Duodenal mucosa (tissue), 2 donors: ENCODE results near the gene SMLR1.

Experiments used
- H3K27ac ChIP-seq: one replicate; pipeline ENCODE4 v1.7.0; 2013; ENCODE audit warnings: low read depth, low read length
- H3K27me3 ChIP-seq, 2 donors: one replicate each; pipeline ENCODE4 v1.7.0; 2013; ENCODE audit warnings: low read length in 2 of 2, control low read depth in 1 of 2; ENCODE audit not compliant: insufficient read depth in 2 of 2, control insufficient read depth in 1 of 2
- H3K36me3 ChIP-seq, 2 donors: one replicate each; pipeline ENCODE4 v1.7.0; 2013; ENCODE audit warnings: low read length in 2 of 2, control low read depth in 1 of 2; ENCODE audit not compliant: insufficient read depth in 2 of 2, control insufficient read depth in 1 of 2
- H3K4me1 ChIP-seq, 2 donors: one replicate each; pipeline ENCODE4 v1.7.0; 2013; ENCODE audit warnings: low read length in 2 of 2, control low read depth in 1 of 2; ENCODE audit not compliant: insufficient read depth in 2 of 2, control insufficient read depth in 1 of 2
- H3K4me3 ChIP-seq, 2 donors: one replicate each; pipeline ENCODE4 v1.7.0; 2013; ENCODE audit warnings: low read length in 2 of 2, low read depth in 1 of 2
- H3K9ac ChIP-seq, 2 donors: one replicate each; pipeline ENCODE4 v1.7.0; 2013; ENCODE audit warnings: low read length in 2 of 2, low read depth in 1 of 2
- H3K9me3 ChIP-seq, 2 donors: one replicate each; pipeline ENCODE4 v1.7.0; 2013; ENCODE audit warnings: low read length in 2 of 2, control low read depth in 1 of 2; ENCODE audit not compliant: control insufficient read depth in 1 of 2

The SMLR1 gene

DNA sequence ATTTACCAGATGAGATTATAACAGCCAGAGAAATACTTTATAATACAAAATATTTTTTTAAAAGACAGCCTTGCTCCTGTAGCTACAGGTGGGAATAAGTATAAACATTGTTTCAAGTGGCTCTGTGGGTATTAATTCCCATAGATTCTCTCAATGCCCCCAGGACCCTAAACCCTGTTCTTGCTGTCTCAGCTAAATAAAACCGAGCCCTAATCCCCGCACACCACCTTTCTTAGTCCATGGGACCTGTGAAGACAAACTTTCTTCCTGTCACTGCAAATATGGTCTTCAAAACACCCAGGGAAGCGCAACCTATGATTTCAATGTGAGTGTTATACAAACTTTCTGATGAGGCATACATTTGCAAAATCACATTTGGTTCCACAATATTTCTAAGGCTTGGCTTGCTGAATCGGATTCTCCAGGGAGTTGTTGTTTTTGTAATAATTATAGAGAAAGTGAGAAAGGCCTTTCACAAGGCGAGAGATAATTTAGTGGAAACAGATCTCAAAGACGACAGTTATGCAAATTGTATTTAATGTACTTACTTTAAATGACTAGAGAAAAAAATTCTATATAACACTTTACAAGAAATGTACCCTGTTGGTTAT, 11.1 kb downstream of the SMLR1 start:
- Histone ChIP-seq H3K4me3 (no peak overlapping the region), H3K4me1 (peaks cover 0 to 7% of the 10 kb centered on the region in 2 donors), H3K36me3 (peaks cover 0 to 5% of the 10 kb centered on the region in 2 donors), H3K27me3 (no peaks in the 10 kb centered on the region), H3K27ac (no peak overlapping the region), H3K9me3 (no peaks in the 10 kb centered on the region), H3K9ac (no peak overlapping the region)

DNA sequence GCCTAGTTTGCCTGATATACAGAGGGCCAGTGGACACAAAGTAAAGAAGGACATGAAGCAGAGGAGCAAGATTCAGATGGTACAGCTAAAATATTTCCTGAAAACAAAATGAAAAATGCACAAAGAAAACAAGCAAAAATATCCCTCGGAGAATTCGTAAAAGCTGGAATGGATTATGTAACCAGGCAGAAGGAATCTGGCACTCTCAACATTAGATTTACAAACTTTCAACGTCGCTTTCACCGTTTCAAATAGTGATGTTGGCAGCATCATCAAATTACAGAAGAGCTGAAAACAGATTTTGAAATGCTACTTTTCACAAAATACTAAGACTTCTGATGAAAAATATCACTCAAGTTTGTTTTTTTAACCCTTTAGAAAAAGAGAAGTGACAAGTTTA, 11.7 kb downstream of the SMLR1 start:
- peaks cover 0 to 5% of the 10 kb centered on the region in 2 donors for H3K36me3 ChIP-seq
- H3K9me3 ChIP-seq = no peaks in the 10 kb centered on the region
- no peaks in the 10 kb centered on the region for H3K27me3 ChIP-seq
- H3K9ac ChIP-seq = no peak overlapping the region
- H3K4me1 ChIP-seq = peaks cover 0 to 7% of the 10 kb centered on the region in 2 donors
- no peak overlapping the region for H3K27ac ChIP-seq
- H3K4me3 ChIP-seq = no peak overlapping the region

DNA sequence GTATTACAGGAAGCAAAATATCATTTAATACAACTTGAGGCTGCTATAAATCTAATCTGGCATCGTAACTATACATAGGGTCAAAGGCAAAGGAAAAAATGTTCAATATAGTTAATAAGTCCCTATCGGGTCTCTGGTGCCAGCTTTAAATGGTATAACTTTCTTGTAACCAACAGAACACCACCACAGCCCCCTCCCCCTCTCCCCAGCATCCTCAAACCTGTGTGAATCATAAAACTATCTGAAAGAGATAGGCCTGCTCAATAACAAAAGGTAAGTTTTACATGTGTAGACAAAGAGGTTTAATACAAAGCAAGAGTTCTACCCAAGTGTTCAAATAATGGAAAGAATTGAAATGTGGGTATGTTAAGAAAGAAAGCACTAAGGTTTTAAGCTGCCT, 12.2 kb downstream of the SMLR1 start:
- H3K9me3 ChIP-seq = no peaks in the 10 kb centered on the region
- H3K27ac ChIP-seq = no peak overlapping the region
- H3K36me3 ChIP-seq = peaks cover 0 to 5% of the 10 kb centered on the region in 2 donors
- H3K27me3 ChIP-seq = no peaks in the 10 kb centered on the region
- no peak overlapping the region for H3K9ac ChIP-seq
- H3K4me1 ChIP-seq = peaks cover 0 to 7% of the 10 kb centered on the region in 2 donors
- no peak overlapping the region for H3K4me3 ChIP-seq

DNA sequence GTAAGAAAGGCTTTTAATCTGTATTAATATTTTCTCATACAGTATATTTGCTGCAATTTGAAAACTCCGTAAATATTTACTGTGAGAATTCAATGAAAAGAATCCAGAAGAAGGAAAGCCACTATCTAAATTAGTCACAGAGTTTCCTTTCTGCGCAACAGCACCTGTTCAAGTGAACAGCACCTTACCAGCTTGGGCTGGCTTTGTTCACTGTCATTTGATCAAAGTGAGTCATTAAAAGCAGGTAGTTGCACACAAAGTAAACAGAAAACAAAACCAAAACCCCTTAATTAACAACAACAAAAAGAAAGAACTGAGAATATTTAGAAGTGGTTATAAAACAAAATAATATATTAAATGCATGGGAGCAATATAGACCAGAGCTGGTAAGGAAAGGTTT, 12.8 kb downstream of the SMLR1 start:
- Histone ChIP-seq H3K4me3 (no peak overlapping the region), H3K9me3 (no peaks in the 10 kb centered on the region), H3K27me3 (no peaks in the 10 kb centered on the region), H3K4me1 (peaks cover 0 to 7% of the 10 kb centered on the region in 2 donors), H3K27ac (no peak overlapping the region), H3K36me3 (peaks cover 0 to 5% of the 10 kb centered on the region in 2 donors), H3K9ac (no peak overlapping the region)

DNA sequence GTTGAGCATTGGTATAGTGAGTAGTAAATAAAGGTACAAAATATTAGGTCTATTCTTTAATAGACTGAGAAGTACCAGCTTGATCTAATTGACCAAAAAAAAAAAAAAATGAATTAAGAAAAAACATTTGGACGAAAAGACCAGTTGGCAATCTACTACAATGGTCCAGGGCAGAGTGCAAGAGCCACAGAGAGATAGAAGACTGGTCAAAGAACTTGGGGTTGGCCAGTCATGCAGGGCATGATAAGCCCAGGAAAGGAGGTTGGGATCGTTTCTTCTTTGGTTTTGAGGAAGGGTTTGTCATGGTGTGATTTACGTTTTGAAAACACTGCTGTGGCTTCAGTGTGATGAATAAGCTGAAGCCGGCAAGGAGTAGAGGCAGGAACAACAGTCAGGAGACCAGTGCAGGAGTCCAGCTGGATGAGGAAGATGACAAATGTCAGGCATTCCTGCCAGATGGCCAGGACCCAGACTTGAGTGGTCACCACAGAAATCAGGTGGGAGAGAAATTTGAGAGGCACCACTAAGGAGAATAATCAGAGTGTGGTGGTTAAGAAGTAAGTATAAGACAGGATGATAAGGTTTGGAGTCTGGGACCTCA, 14.0 kb downstream of the SMLR1 start:
- Histone ChIP-seq H3K9me3 (no peaks in the 10 kb centered on the region), H3K27ac (no peak overlapping the region), H3K36me3 (peaks cover 0 to 5% of the 10 kb centered on the region in 2 donors), H3K4me3 (no peak overlapping the region), H3K4me1 (peaks cover 0 to 7% of the 10 kb centered on the region in 2 donors), H3K9ac (no peak overlapping the region), H3K27me3 (no peaks in the 10 kb centered on the region)

DNA sequence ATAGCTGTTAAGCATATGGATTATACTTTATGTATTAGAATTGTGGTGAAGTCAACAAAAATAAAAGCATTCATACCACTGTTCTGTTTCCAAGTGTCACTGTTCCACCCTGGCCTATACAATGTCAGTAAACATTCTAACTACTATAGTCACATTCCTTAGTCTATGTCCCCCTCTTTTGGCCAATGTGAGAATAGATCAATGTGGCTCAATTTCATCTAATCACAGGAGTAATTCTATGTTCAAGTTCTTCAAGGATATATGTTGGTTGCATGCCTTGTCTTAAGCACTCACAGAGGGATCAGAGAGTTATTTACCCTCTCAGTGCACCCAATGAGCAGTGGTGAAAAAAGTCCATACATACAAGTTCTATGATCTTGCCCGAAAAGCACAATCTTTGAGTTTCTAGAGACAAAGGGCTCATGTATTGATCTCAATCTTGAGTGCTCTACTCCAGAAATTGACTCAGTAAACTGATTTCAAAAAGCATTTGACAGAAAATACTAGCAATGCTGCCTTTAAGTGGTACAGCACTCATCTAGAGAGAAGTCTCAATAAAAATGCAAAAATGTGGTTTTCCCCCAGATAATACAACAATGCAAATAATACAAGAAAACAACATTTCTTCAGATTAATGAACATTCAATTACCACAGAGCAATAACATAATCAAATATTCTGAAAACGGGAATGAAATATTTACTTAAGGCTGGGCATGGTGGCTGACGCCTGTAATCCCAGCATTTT, 16.5 kb downstream of the SMLR1 start:
- Histone ChIP-seq H3K4me1 (peaks cover 0 to 7% of the 10 kb centered on the region in 2 donors), H3K9ac (no peak overlapping the region), H3K4me3 (no peak overlapping the region), H3K27ac (no peak overlapping the region), H3K36me3 (peaks cover 0 to 5% of the 10 kb centered on the region in 2 donors), H3K9me3 (no peaks in the 10 kb centered on the region), H3K27me3 (no peaks in the 10 kb centered on the region)

DNA sequence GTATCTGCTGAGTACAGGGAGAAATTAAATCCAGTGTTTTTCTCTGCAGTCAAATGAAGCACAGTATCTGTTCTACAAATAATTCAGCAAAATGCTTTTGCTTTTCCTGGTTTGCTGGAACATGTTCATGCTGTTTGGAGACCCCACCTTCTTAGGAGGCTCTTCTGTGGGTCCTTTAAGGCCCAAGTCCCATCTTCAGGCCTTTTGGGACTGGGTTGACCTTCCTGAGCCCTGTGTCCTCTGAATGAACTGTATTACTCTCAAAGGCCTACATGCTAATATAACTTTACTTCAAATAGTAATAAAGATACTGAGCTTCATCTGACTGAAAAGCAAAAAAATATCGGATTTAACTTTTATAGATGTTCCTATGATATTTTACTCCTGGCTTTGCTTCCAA, 19.3 kb downstream of the SMLR1 start:
- Histone ChIP-seq H3K4me3 (no peak overlapping the region), H3K27ac (no peak overlapping the region), H3K36me3 (no peaks in the 10 kb centered on the region), H3K9ac (no peak overlapping the region), H3K4me1 (no peaks in the 10 kb centered on the region), H3K9me3 (no peaks in the 10 kb centered on the region), H3K27me3 (no peaks in the 10 kb centered on the region)

DNA sequence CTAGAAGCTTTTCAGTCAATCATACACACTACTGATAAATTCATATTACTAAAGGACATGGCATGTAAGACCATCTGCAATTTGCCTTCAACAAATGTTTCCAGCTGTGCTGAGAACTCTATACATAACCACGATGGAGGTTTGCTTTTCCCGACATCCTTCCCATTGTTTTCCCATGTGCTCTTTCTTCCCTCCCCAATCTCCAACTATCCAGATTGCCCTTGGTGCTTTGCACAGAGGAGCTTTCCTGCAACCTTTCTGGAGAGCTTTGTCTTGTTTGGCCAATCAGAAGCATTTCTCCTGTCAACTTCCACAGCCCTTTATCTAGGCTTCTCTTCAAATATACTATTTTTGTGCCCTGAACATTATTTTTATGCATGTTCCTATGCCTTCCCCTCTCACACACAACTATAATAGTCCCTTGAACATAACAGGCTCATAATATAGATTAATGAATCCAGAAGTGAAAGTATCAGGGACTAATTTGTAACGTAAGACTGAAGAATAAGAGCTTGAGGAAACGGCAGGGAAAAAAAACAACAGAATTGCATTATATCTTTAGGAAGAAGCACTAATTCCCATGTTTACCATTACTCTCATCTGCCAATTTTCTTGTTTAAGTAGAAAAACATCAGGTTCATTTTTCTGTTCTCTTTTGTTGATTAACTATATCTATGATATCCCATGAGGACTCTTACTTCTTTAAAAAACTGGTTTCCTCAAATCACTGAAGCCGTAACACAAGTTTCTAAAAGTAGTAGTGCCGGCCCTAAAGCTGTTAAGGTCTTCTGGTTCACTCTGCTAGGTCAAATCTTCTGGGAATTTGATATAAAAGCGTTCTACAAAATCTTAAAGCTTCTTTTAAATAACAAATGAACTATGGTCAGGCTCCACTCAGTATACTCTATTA, 20.1 kb downstream of the SMLR1 start:
- Histone ChIP-seq H3K4me3 (no peak overlapping the region), H3K27me3 (no peaks in the 10 kb centered on the region), H3K9ac (no peak overlapping the region), H3K27ac (no peak overlapping the region), H3K9me3 (no peaks in the 10 kb centered on the region), H3K36me3 (no peaks in the 10 kb centered on the region), H3K4me1 (no peaks in the 10 kb centered on the region)

DNA sequence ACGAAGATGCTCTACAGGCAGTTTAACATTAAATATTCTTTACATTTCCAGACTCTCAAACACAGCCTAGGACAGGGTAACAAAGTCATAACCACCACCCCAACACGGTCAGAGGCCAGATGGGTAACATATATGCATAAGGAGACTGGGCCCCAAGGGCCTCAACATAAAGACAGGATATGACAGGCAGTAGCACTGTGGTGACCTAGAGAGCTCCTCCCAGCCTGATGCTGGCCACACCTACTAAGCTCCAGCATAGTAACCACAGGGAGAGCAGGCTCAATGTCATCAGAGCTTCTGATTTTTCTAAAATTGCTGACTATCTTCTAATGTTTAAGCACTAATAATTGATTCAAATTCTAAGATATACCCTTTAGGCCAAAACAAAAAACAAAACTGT, 21.7 kb downstream of the SMLR1 start:
- no peak overlapping the region for H3K9ac ChIP-seq
- H3K27me3 ChIP-seq = no peaks in the 10 kb centered on the region
- H3K4me3 ChIP-seq = no peak overlapping the region
- H3K27ac ChIP-seq = no peak overlapping the region
- no peaks in the 10 kb centered on the region for H3K4me1 ChIP-seq
- H3K9me3 ChIP-seq = no peaks in the 10 kb centered on the region
- peaks cover 0 to 5% of the 10 kb centered on the region in 2 donors for H3K36me3 ChIP-seq
